ENCODE results near the gene THAP12.

THAP12 gene

DNA sequence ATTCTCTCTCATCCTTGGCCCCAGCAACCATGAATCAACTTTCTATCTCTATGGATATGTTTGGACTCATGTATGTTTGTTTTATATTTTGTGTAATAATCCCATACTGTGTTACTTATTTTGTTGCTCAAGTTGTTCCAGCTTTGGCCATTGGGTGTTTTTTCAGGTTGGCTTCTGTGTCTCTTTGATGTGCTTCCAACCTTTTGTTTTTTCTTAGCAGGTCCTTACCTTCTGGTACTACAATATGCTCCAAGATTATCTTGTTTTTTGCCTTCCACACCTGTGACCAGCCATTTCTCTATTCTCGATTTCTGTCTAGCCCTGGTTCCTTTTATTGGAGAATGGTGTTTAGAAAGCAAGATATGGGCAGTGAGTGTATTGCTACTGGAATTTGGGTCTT, 14.4 kb upstream of the THAP12 start:
- no peaks in the 10 kb centered on the region for H3K27me3 ChIP-seq (ENCODE audit: insufficient read depth, low read length)
- no peak overlapping the region for H2AFZ ChIP-seq (ENCODE audit: low read depth, low read length)
- H3K4me3 ChIP-seq (ENCODE audit: low read length) = no peak overlapping the region
- no peaks in the 10 kb centered on the region for H3K9me3 ChIP-seq (ENCODE audit: low read length)
- no peaks in the 10 kb centered on the region for H3K4me1 ChIP-seq (ENCODE audit: insufficient read depth, low read length)
- no peaks in the 10 kb centered on the region for H3K36me3 ChIP-seq (ENCODE audit: insufficient read depth, low read length)

DNA sequence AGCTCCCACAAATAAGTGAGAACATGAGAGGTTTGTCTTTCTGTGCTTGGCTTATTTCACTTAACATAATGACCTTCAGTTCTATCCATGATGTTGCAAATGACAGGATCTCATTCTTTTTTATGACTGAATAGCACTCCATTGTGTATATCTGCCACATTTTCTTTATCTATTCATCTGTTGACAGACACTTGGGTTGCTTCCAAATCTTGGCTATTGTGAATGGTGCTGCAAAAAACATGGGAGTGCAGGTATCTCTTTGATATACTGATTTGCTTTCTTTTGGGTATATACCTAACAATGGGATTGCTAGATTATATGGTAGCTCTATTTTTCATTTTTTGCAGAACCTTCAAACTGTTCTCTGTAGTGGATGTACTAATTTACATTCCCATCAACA, 13.5 kb upstream of the THAP12 start:
- Histone ChIP-seq H3K4me1 (ENCODE audit: insufficient read depth, low read length) (no peaks in the 10 kb centered on the region), H3K9me3 (ENCODE audit: low read length) (no peaks in the 10 kb centered on the region), H3K4me3 (ENCODE audit: low read length) (no peak overlapping the region), H3K36me3 (ENCODE audit: insufficient read depth, low read length) (no peaks in the 10 kb centered on the region), H2AFZ (ENCODE audit: low read depth, low read length) (no peak overlapping the region), H3K27me3 (ENCODE audit: insufficient read depth, low read length) (no peaks in the 10 kb centered on the region)

GRCh38 chr11:76392870-76393269, 11.9 kb upstream of the THAP12 start:
- no peaks in the 10 kb centered on the region for H3K9me3 ChIP-seq (ENCODE audit: low read length)

DNA sequence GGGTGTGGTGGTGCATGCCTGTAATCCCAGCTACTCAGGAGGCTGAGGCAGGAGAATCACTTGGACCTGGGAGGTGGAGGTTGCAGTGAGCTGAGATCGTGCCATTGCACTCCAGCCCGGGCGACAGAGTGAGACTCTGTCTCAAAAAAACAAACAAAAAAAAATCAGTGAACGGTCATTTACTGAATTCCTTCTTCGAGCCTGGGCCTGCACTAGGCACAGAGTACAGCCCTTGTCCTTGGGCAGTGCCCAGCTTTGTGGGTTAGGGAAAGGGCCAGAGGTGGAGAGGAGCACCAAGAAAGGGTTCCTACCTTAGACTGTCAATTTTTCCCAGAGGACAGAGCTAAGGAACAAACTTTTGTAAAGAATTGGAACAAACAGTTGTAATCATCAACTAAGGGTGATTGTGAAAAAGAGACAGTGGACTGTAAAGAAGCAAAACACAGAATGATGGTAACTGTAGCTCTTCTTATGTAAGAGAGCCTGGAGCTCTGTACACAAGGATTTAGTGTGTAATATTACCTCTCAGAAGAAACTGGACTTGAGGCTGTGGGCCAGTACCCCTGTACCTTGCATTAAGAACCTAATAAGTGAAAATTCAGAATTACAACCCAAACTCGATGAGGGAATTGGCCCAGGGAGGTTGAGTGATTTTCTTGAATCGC, 11.0 kb upstream of the THAP12 start:
- no peak overlapping the region for H2AFZ ChIP-seq (ENCODE audit: low read depth, low read length)
- H3K4me3 ChIP-seq (ENCODE audit: low read length) = no peak overlapping the region
- no peaks in the 10 kb centered on the region for H3K9me3 ChIP-seq (ENCODE audit: low read length)
- H3K4me1 ChIP-seq (ENCODE audit: insufficient read depth, low read length) = no peaks in the 10 kb centered on the region
- no peaks in the 10 kb centered on the region for H3K36me3 ChIP-seq (ENCODE audit: insufficient read depth, low read length)
- H3K27me3 ChIP-seq (ENCODE audit: insufficient read depth, low read length) = no peaks in the 10 kb centered on the region

More at GRCh38 chr11:76392870-76393269, 11.9 kb upstream of the THAP12 start:
- no peaks in the 10 kb centered on the region for H3K36me3 ChIP-seq (ENCODE audit: insufficient read depth, low read length)
- no peaks in the 10 kb centered on the region for H3K4me1 ChIP-seq (ENCODE audit: insufficient read depth, low read length)
- no peaks in the 10 kb centered on the region for H3K27me3 ChIP-seq (ENCODE audit: insufficient read depth, low read length)
- no peak overlapping the region for H3K4me3 ChIP-seq (ENCODE audit: low read length)
- H2AFZ ChIP-seq (ENCODE audit: low read depth, low read length) = no peak overlapping the region

DNA sequence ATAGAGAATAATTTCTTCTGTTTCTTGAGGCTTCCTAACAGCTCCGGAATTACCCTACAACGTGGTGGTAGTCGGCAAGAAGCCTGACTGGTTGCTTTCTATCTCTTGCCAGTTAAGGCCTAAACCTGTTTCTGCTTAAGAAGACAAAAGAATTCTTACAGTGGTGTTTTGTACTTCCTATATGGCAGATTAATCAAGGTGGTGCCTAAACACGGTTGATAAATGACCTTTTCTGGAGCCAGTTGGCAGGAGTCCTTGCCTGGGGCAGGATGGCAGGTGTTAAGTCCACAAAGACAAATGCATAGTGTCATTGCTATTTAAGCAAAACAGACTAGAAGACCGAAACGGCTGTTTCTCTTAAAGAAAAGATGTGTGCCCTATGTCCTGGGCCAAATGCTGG, 10.1 kb upstream of the THAP12 start:
- H3K4me1 ChIP-seq (ENCODE audit: insufficient read depth, low read length) = no peaks in the 10 kb centered on the region

GRCh38 chr11:76388408-76388807, 7.5 kb upstream of the THAP12 start:
- Histone ChIP-seq H2AFZ (ENCODE audit: low read depth, low read length) (no peak overlapping the region), H3K4me1 (ENCODE audit: insufficient read depth, low read length) (no peaks in the 10 kb centered on the region), H3K4me3 (ENCODE audit: low read length) (no peak overlapping the region), H3K27me3 (ENCODE audit: insufficient read depth, low read length) (no peaks in the 10 kb centered on the region), H3K9me3 (ENCODE audit: low read length) (no peaks in the 10 kb centered on the region), H3K36me3 (ENCODE audit: insufficient read depth, low read length) (peaks cover 8% of the 10 kb centered on the region)

More for the DNA sequence above, 10.1 kb upstream of the THAP12 start:
- Histone ChIP-seq H3K36me3 (ENCODE audit: insufficient read depth, low read length) (no peaks in the 10 kb centered on the region), H3K4me3 (ENCODE audit: low read length) (no peak overlapping the region), H3K9me3 (ENCODE audit: low read length) (no peaks in the 10 kb centered on the region), H2AFZ (ENCODE audit: low read depth, low read length) (no peak overlapping the region), H3K27me3 (ENCODE audit: insufficient read depth, low read length) (no peaks in the 10 kb centered on the region)

- peaks cover 12% of the 10 kb centered on the region for H3K4me1 ChIP-seq (ENCODE audit: insufficient read depth, low read length)
- no peaks in the 10 kb centered on the region for H3K27me3 ChIP-seq (ENCODE audit: insufficient read depth, low read length)
- H3K4me3 ChIP-seq (ENCODE audit: low read length) = no peak overlapping the region
- H2AFZ ChIP-seq (ENCODE audit: low read depth, low read length) = no peak overlapping the region
- peaks cover 8% of the 10 kb centered on the region for H3K36me3 ChIP-seq (ENCODE audit: insufficient read depth, low read length)
- no peaks in the 10 kb centered on the region for H3K9me3 ChIP-seq (ENCODE audit: low read length)
Measured at GRCh38 chr11:76385903-76386302, 5.0 kb upstream of the THAP12 start.

GRCh38 chr11:76382209-76382608, 1.3 kb upstream of the THAP12 start:
- H3K4me3 ChIP-seq (ENCODE audit: low read length) = peak overlapping the region; percentile 97
- H3K36me3 ChIP-seq (ENCODE audit: insufficient read depth, low read length) = peaks cover 8% of the 10 kb centered on the region
- no peaks in the 10 kb centered on the region for H3K27me3 ChIP-seq (ENCODE audit: insufficient read depth, low read length)
- no peak overlapping the region for H2AFZ ChIP-seq (ENCODE audit: low read depth, low read length)
- H3K9me3 ChIP-seq (ENCODE audit: low read length) = no peaks in the 10 kb centered on the region
- H3K4me1 ChIP-seq (ENCODE audit: insufficient read depth, low read length) = peaks cover 23% of the 10 kb centered on the region

DNA sequence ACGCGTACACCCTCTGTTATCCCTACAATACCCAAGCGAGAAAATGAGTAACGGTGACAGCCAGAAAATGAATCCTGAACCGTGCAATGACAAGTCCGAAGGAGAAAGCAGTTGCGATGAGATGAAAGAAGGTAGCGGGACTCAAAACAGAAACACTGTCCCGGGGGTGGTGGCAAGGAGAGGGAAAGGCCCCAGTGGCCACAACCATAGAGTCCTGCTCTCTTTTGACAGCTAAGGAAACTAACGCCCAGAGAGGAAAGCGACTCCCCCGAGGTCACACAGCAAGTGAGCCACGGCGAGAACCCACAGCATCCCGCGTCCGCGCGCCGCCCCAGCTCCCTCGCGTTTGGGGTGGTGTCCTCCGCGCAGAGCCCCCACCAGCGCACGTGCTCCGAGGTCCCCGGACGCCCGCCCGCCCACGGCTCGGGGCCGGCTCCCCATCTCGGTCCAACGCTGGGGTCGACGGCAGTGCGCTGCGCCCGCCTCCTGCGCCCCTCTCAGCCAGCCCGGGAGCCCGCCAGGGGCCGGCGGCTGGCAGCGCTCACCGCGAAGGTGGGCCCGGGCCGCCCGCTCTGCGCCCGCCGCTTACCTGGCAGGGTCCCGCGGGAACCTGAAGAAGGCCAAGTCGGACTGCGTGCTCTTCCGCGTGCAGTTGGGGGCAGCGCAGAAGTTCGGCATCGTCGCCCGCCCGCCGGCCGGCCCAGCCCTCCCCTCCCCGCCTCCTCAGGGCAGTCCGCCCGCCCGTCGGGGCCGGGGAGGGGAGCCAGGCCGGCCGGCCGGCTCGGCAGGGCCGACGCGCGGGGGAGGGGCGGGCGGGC, 564 bp downstream of the THAP12 start:
- peak overlapping the region; percentile 97 for H3K4me3 ChIP-seq (ENCODE audit: low read length)
- H3K36me3 ChIP-seq (ENCODE audit: insufficient read depth, low read length) = peaks cover 8% of the 10 kb centered on the region
- H3K27me3 ChIP-seq (ENCODE audit: insufficient read depth, low read length) = no peaks in the 10 kb centered on the region
- no peaks in the 10 kb centered on the region for H3K9me3 ChIP-seq (ENCODE audit: low read length)
- peaks cover 23% of the 10 kb centered on the region for H3K4me1 ChIP-seq (ENCODE audit: insufficient read depth, low read length)
- peak overlapping the region; percentile 72 for H2AFZ ChIP-seq (ENCODE audit: low read depth, low read length)

DNA sequence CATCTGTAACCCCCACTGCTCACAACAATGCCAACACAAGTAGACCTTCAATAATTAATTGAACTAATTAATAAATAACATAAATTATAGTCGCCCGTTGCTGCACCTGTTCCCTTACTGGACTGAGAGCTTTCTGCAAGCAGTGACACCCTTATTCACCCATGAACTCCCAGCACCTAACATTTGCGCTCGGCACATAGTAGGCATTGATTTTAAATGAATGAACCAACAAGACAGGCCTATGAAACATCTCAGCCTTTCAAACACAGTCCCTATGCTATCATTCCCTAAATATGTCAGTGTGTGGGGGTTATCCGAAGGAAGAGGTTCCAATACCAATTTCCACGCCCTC, 1.1 kb downstream of the THAP12 start:
- Histone ChIP-seq H2AFZ (ENCODE audit: low read depth, low read length) (no peak overlapping the region), H3K4me3 (ENCODE audit: low read length) (peak overlapping the region; percentile 97), H3K4me1 (ENCODE audit: insufficient read depth, low read length) (peaks cover 23% of the 10 kb centered on the region), H3K27me3 (ENCODE audit: insufficient read depth, low read length) (no peaks in the 10 kb centered on the region), H3K36me3 (ENCODE audit: insufficient read depth, low read length) (peaks cover 8% of the 10 kb centered on the region), H3K9me3 (ENCODE audit: low read length) (no peaks in the 10 kb centered on the region)

GRCh38 chr11:76376746-76377558, 4.0 kb downstream of the THAP12 start:
- Histone ChIP-seq H3K9me3 (ENCODE audit: low read length) (no peaks in the 10 kb centered on the region), H3K4me3 (ENCODE audit: low read length) (no peak overlapping the region), H2AFZ (ENCODE audit: low read depth, low read length) (no peak overlapping the region), H3K36me3 (ENCODE audit: insufficient read depth, low read length) (no peaks in the 10 kb centered on the region), H3K27me3 (ENCODE audit: insufficient read depth, low read length) (no peaks in the 10 kb centered on the region), H3K4me1 (ENCODE audit: insufficient read depth, low read length) (peaks cover 13% of the 10 kb centered on the region)

DNA sequence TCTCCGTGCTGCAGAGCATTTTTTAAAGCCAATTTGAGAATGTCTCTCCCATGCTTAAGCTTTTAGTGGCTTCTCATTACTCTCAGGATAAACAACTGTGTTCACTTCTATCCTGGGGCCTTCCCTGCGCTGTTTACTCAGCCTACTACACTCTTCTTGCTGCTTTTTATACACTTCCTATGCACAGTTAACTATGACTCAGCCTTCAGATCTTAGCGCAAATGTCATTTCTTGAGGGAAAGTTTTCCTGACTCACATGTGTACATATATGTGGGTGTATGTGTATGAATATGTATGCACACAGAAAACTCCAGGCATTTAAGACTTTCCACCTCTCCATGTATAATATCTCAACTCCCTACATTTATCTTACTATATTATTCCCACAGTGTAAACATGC, 9.8 kb downstream of the THAP12 start:
- no peaks in the 10 kb centered on the region for H3K9me3 ChIP-seq (ENCODE audit: low read length)
- H3K4me3 ChIP-seq (ENCODE audit: low read length) = no peak overlapping the region
- no peaks in the 10 kb centered on the region for H3K4me1 ChIP-seq (ENCODE audit: insufficient read depth, low read length)
- no peaks in the 10 kb centered on the region for H3K36me3 ChIP-seq (ENCODE audit: insufficient read depth, low read length)
- no peak overlapping the region for H2AFZ ChIP-seq (ENCODE audit: low read depth, low read length)
- no peaks in the 10 kb centered on the region for H3K27me3 ChIP-seq (ENCODE audit: insufficient read depth, low read length)

DNA sequence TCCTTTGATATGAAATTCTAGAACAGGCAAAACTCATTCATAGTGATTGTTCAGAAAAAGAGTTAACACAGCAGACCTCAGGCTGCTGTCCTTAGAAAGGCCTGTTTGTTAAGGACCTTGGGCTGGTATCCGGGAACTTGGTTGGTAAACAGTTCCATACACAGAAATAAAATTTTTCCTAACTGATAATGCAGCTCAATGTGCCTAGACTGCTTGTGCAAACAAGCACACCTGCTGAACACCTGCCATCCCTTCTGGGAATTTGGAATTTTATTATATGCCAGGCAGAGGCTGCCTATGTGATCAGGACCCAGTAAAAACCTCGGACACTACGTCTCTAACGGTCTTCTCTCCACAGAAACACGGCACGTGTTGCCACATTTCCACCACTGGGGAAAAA, 11.5 kb downstream of the THAP12 start:
- no peaks in the 10 kb centered on the region for H3K4me1 ChIP-seq (ENCODE audit: insufficient read depth, low read length)

More for the DNA sequence above, 11.5 kb downstream of the THAP12 start:
- H3K36me3 ChIP-seq (ENCODE audit: insufficient read depth, low read length) = peaks cover 5% of the 10 kb centered on the region
- H3K9me3 ChIP-seq (ENCODE audit: low read length) = no peaks in the 10 kb centered on the region
- H3K4me3 ChIP-seq (ENCODE audit: low read length) = no peak overlapping the region
- H3K27me3 ChIP-seq (ENCODE audit: insufficient read depth, low read length) = no peaks in the 10 kb centered on the region
- H2AFZ ChIP-seq (ENCODE audit: low read depth, low read length) = no peak overlapping the region

Data from neuron (in vitro differentiated cells).